ENCODE data around the gene ZNF438. TPM values are rescaled to one million over a fixed set of nuclear protein-coding genes. Genes with fewer than 3 reads are reported as not detected.
"Not testable (repeated sequence)": the region's sequence is repeated elsewhere in the genome, so short reads cannot be mapped to it uniquely, and the experiment has no call there.

The ZNF438 gene
- total and polyA plus RNA-seq, 7 donors: 12.3 to 27.9 (median 20.7) TPM

DNA sequence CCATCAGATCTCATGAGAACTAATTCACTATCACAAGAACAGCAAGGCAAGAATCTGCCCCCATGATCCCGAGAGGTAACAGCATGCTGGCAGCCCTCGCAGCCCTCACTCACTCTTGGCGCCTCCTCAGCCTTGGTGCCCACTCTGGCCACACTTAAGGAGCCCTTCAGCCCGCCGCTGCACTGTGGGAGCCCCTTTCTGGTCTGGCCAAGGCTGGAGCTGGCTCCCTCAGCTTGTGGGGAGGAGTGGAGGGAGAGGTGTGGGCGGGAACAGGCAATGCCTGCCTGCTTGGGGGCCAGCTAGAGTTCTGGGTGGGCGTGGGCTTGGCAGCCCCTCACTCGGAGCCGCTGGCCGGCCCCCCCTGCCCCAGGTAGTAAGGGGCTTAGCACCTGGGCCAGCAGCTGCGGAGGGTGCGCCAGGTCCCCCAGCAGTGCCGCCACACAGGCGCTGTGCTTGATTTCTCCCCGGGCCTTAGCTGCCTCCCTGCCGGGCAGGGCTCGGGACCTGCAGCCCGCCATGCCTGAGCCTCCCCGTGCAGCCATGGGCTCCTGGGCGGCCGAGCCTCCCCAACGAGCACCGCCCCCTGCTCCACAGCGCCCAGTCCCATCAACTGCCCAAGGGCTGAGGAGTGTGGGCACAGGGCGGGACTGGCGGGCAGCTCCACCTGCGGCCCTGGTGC is 24.0 kb upstream of the ZNF438 start:
- WGBS, 3 donors: 89 to 93% (median 92%) methylated on average over 17 to 27 of the region's 27 CpGs
- no peak for ATAC-seq
- no peaks in the 10 kb centered on the region for H3K27me3 ChIP-seq (ENCODE audit: insufficient read depth in 3 of 3, low read length in 2 of 3)

DNA sequence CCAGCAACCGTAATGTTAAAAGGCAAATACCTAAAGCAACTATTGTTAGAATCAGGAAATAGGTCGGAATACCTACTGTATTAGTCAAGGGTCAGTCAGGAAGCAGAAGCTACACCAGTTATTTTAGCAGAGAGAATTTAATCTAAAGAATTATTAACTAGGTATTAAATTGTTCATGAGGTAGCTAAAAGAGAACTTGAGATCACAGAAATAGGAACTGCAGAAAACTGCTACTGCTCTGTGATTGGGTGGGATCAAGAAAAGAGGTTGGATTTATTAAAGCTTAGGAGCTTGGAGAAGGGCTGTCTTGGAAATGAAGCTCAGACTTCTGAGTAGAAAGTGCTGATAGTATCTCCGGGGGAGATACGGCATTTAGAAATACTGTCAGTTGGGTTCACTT is 20.0 kb upstream of the ZNF438 start:
- ATAC-seq: no peak

More for the DNA sequence above, 24.0 kb upstream of the ZNF438 start:
- Histone ChIP-seq H3K36me3 (ENCODE audit: insufficient read depth in 1 of 2, low read depth in 1 of 2) (no peaks in the 10 kb centered on the region), H3K27ac (no peak overlapping the region), H3K9me3 (no peaks in the 10 kb centered on the region), H3K4me3 (no peak overlapping the region), H3K4me1 (no peaks in the 10 kb centered on the region)
- TF ChIP-seq, protein P1, sequence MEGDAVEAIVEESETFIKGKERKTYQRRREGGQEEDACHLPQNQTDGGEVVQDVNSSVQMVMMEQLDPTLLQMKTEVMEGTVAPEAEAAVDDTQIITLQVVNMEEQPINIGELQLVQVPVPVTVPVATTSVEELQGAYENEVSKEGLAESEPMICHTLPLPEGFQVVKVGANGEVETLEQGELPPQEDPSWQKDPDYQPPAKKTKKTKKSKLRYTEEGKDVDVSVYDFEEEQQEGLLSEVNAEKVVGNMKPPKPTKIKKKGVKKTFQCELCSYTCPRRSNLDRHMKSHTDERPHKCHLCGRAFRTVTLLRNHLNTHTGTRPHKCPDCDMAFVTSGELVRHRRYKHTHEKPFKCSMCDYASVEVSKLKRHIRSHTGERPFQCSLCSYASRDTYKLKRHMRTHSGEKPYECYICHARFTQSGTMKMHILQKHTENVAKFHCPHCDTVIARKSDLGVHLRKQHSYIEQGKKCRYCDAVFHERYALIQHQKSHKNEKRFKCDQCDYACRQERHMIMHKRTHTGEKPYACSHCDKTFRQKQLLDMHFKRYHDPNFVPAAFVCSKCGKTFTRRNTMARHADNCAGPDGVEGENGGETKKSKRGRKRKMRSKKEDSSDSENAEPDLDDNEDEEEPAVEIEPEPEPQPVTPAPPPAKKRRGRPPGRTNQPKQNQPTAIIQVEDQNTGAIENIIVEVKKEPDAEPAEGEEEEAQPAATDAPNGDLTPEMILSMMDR (IDR thresholded peaks at IDR 0.05): no peak
- DNase-seq: no peak
- intact Hi-C loops (cut with DNase I): no loop called here

DNA sequence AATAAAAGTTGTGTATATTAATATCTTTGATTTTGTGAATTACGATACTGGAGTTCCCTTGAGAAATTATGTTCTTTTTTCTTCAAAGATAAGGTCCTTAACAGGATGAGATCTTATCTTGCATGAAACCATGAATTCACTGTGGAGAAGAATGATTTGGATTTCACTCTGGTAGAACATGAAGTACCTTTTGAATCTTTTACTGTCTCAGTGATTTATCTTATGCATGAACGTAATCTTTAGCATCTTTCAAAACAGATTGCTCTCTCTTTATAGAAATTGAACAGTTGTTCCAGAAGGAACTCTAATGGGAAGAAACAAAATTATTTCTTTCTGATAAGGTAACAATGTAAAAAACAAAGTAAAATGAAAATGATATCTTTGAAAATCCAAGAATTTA is 11.0 kb upstream of the ZNF438 start:
- ATAC-seq (no peak), DNase-seq (no peak)
- Histone ChIP-seq H3K27ac (no peak overlapping the region), H3K36me3 (ENCODE audit: insufficient read depth in 1 of 2, low read depth in 1 of 2) (no peaks in the 10 kb centered on the region), H3K9me3 (no peaks in the 10 kb centered on the region), H3K27me3 (ENCODE audit: insufficient read depth in 3 of 3, low read length in 2 of 3) (no peaks in the 10 kb centered on the region), H3K4me3 (no peak overlapping the region), H3K4me1 (no peaks in the 10 kb centered on the region)
- TF ChIP-seq, protein P1 (IDR thresholded peaks at IDR 0.05): no peak
- intact Hi-C loops (cut with DNase I): loop anchor here in 1 of 2 donors (5.0 kb wide), 1 partner anchor 90 kb away; no protein-coding TSS in a partner anchor
- WGBS, 3 donors: 55 to 79% (median 77%) methylated on average over 2 of the region's 2 CpGs

More for the DNA sequence above, 20.0 kb upstream of the ZNF438 start:
- Histone ChIP-seq H3K4me3 (no peak overlapping the region), H3K27me3 (ENCODE audit: insufficient read depth in 3 of 3, low read length in 2 of 3) (no peaks in the 10 kb centered on the region), H3K4me1 (no peaks in the 10 kb centered on the region), H3K27ac (no peak overlapping the region), H3K36me3 (ENCODE audit: insufficient read depth in 1 of 2, low read depth in 1 of 2) (no peaks in the 10 kb centered on the region), H3K9me3 (no peaks in the 10 kb centered on the region)
- no peak for DNase-seq
- 76 to 82% (median 76%) methylated on average over 4 of the region's 4 CpGs for WGBS, 3 donors
- TF ChIP-seq, protein P1 (IDR thresholded peaks at IDR 0.05): no peak
- intact Hi-C loops (cut with DNase I): no loop called here

DNA sequence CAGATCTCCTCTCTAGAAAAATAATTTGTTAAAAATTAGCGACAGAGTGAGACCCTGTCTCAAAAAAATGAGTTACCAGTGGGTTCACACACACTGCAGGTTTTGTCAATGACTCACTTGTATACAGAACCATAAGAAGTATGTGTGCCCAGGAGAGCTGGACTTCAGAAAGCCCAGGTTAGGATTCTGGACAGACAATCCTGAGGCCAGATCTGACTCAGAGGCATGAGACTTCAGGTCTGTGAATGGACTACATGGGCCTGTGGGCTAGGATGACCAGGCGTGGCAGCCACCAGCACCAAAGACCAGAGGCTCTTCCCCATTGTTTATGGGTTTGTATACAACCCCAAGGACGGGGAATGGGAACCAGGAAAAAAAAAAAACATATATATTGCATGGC is 9.3 kb upstream of the ZNF438 start:
- no peaks in the 10 kb centered on the region for H3K27me3 ChIP-seq (ENCODE audit: insufficient read depth in 3 of 3, low read length in 2 of 3)
- no peak overlapping the region for H3K27ac ChIP-seq
- H3K4me1 ChIP-seq: no peaks in the 10 kb centered on the region
- H3K4me3 ChIP-seq: no peak overlapping the region
- WGBS, 3 donors: 83 to 97% (median 90%) methylated on average over 3 of the region's 3 CpGs
- no peaks in the 10 kb centered on the region for H3K9me3 ChIP-seq
- DNase-seq (no peak), ATAC-seq (no peak)
- TF ChIP-seq, protein P1 (IDR thresholded peaks at IDR 0.05): no peak
- intact Hi-C loops (cut with DNase I): loop anchor here in 1 of 2 donors (5.0 kb wide), 1 partner anchor 91 kb away; no protein-coding TSS in a partner anchor
- H3K36me3 ChIP-seq (ENCODE audit: insufficient read depth in 1 of 2, low read depth in 1 of 2): no peaks in the 10 kb centered on the region

DNA sequence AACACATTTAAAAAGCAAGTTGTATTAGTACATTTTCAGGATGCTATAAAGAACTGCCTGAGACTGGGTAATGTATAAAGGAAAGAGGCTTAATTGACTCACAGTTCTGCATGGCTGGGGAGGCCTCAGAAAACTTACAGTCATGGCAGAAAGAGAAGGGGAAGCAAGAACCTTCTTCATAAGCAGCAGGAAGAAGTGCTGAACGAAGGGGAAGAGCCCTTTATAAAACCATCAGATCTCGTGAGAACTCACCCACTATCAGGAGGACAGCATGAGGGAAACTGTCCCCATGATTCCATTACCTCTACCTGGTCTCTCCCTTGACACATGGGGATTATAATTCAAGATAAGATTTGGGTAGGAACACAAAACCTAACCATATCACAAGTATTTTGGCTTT is 7.3 kb upstream of the ZNF438 start:
- not testable (repeated sequence) for H3K27me3 ChIP-seq (ENCODE audit: insufficient read depth in 3 of 3, low read length in 2 of 3); H3K36me3 ChIP-seq (ENCODE audit: insufficient read depth in 1 of 2, low read depth in 1 of 2); H3K27ac ChIP-seq; DNase-seq; H3K4me3 ChIP-seq; H3K9me3 ChIP-seq; ATAC-seq
- WGBS, 3 donors: 62 to 74% (median 66%) methylated on average over 2 of the region's 2 CpGs
- intact Hi-C loops (cut with DNase I): loop anchor here (5.0 to 10.0 kb wide), 3 partner anchors 254 to 446 kb away; partner anchors contain the start of gene ZEB1 (in 1 of the 2)
- peaks cover 11% of the 10 kb centered on the region for H3K4me1 ChIP-seq
